Astrocyte of the spinal cord (primary cell): ENCODE results near the gene ARRB1.
"Not testable (repeated sequence)": the region's sequence is repeated elsewhere in the genome, so short reads cannot be mapped to it uniquely, and the experiment has no call there.

ENCODE experiments used
- DNase-seq: peaks from one replicate; pipeline ENCODE4 v3.0.0; 2011; ENCODE audit warnings: low read depth, low spot score
- H3K4me3 ChIP-seq: 2 replicates; pipeline ENCODE4 v1.5.1; 2011; ENCODE audit warnings: low read depth, mild to moderate bottlenecking, low read length, moderate library complexity
- in situ Hi-C: cut with HindIII; loops from 2 replicates; pipeline ENCODE4 v1.10.0; 2017; ENCODE audit warnings: low sequenced_read_pairs
- TF ChIP-seq, protein P1 (sequence below): IDR thresholded peaks from 2 replicates; pipeline ENCODE4 v1.5.1; 2012; ENCODE audit warnings: low read depth, mild to moderate bottlenecking, low read length, inconsistent platforms

The ARRB1 gene

GRCh38 chr11:75334976-75335375 lies 16.5 kb downstream of the ARRB1 start:
- in situ Hi-C loops: no loop called here
- peak; percentile 29 for DNase-seq
- H3K4me3 ChIP-seq: no peak overlapping the region
- TF ChIP-seq, protein P1, sequence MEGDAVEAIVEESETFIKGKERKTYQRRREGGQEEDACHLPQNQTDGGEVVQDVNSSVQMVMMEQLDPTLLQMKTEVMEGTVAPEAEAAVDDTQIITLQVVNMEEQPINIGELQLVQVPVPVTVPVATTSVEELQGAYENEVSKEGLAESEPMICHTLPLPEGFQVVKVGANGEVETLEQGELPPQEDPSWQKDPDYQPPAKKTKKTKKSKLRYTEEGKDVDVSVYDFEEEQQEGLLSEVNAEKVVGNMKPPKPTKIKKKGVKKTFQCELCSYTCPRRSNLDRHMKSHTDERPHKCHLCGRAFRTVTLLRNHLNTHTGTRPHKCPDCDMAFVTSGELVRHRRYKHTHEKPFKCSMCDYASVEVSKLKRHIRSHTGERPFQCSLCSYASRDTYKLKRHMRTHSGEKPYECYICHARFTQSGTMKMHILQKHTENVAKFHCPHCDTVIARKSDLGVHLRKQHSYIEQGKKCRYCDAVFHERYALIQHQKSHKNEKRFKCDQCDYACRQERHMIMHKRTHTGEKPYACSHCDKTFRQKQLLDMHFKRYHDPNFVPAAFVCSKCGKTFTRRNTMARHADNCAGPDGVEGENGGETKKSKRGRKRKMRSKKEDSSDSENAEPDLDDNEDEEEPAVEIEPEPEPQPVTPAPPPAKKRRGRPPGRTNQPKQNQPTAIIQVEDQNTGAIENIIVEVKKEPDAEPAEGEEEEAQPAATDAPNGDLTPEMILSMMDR: no peak

GRCh38 chr11:75334402-75334891 lies 17.0 kb downstream of the ARRB1 start:
- TF ChIP-seq, protein P1: no peak
- in situ Hi-C loops: no loop called here
- DNase-seq: no peak
- H3K4me3 ChIP-seq: no peak overlapping the region

GRCh38 chr11:75333807-75334140 lies 17.7 kb downstream of the ARRB1 start:
- TF ChIP-seq, protein P1: no peak
- in situ Hi-C loops: no loop called here
- H3K4me3 ChIP-seq: no peak overlapping the region
- DNase-seq: no peak

DNA sequence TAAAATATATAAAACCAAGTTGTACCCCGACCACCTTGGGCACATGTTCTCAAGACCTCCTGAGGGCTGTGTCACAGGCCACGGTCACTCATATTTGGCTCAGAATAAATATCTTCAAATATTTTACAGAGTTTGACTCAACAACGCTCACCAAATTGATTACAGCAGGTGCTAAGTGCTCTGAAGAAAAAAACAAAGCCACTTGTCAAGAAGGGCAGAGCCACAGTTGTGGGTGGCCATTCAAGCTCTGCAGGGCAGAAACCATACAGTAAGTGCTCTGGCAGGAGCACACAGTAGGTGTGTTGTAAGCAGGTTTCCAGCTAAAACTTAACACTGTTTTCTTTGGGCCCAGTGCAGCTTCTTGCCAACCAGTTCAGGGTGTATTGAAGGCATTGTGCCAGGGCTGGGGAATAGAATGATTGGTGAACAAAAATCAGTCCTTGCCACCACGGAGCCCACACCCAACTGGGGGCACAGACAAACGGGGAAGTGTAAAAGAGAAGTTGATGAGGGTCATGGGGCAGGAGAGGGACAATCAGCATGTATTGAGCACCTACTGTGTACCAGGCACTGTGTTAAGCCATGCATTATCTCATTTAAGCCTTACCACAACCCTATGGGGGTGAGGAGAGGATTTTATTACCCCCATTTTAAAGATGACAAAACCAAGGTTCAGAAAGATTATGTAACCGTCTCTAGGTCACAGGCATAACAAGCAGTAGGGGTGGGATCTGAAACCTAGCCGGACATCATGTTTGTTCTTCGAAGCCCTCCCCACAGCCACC lies 18.2 kb downstream of the ARRB1 start:
- no peak overlapping the region for H3K4me3 ChIP-seq
- in situ Hi-C loops: no loop called here
- TF ChIP-seq, protein P1: no peak
- DNase-seq: no peak

GRCh38 chr11:75331761-75332160 lies 19.7 kb downstream of the ARRB1 start:
- in situ Hi-C loops, DNase-seq, H3K4me3 ChIP-seq: not testable (repeated sequence)

GRCh38 chr11:75331304-75331703 lies 20.2 kb downstream of the ARRB1 start:
- H3K4me3 ChIP-seq, DNase-seq, in situ Hi-C loops: not testable (repeated sequence)

DNA sequence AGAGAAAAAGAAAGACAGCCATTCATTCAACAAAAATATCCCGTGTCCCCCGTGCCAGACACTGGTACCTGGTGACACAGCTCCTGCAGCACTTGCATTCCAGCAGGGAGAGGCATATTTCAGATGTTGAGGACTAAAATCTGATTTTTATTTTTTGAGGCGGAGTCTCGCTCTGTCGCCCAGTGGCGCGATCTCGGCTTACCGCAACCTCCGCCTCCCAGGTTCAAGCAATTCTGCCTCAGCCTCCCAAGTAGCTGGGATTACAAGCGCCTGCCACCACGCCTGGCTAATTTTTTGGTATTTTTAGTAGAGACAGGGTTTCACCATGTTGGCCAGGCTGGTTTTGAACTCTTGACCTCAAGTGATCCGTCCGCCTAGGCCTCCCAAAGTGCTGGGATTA lies 20.6 kb downstream of the ARRB1 start:
- in situ Hi-C loops, DNase-seq, H3K4me3 ChIP-seq: not testable (repeated sequence)

GRCh38 chr11:75330291-75330690 lies 21.2 kb downstream of the ARRB1 start:
- no peak overlapping the region for H3K4me3 ChIP-seq
- TF ChIP-seq, protein P1: no peak
- DNase-seq: no peak
- in situ Hi-C loops: no loop called here
